OCI-LY1 (cell line): ENCODE data around the gene METTL4.
"Not testable (repeated sequence)": the region's sequence is repeated elsewhere in the genome, so short reads cannot be mapped to it uniquely, and the experiment has no call there.

Source experiments
- H2AFZ ChIP-seq: fragments of 200-600 bp; sonication (generic), shearing (Covaris generic); 2 replicates; pipeline ENCODE4 v1.6.0; 2014; ENCODE audit warnings: antibody characterized with exemption, mild to moderate bottlenecking, low read length
- H3F3A ChIP-seq: fragments of 200-600 bp; sonication (generic), shearing (Covaris generic); 2 replicates; pipeline ENCODE4 v1.6.0; 2014; ENCODE audit warnings: mild to moderate bottlenecking, antibody characterized with exemption, low read length, moderate library complexity; ENCODE audit not compliant: insufficient read depth
- H3K27ac ChIP-seq: fragments of 200-600 bp; sonication (generic); 2 replicates; pipeline ENCODE4 v1.5.1; 2014; ENCODE audit warnings: low read length, mixed run types, mild to moderate bottlenecking, low read depth; ENCODE audit not compliant: poor library complexity, severe bottlenecking
- H3K27me3 ChIP-seq: fragments of 200-600 bp; sonication (generic); 2 replicates; pipeline ENCODE4 v1.6.0; 2014; ENCODE audit warnings: antibody characterized with exemption, mild to moderate bottlenecking, low read length, moderate library complexity; ENCODE audit not compliant: insufficient read depth
- H3K36me3 ChIP-seq: fragments of 200-600 bp; sonication (generic); 2 replicates; pipeline ENCODE4 v1.6.1; 2014; ENCODE audit warnings: mild to moderate bottlenecking, antibody characterized with exemption, low read length, moderate library complexity, mixed read lengths; ENCODE audit not compliant: insufficient read depth
- H3K4me1 ChIP-seq: fragments of 200-600 bp; sonication (generic); 2 replicates; pipeline ENCODE4 v1.5.1; 2014; ENCODE audit warnings: mild to moderate bottlenecking, low read length, moderate library complexity; ENCODE audit not compliant: insufficient read depth, severe bottlenecking
- H3K4me2 ChIP-seq: fragments of 200-600 bp; sonication (generic), shearing (Covaris generic); 2 replicates; pipeline ENCODE4 v1.6.1; 2014; ENCODE audit warnings: low read length
- H3K4me3 ChIP-seq: fragments of 200-600 bp; sonication (generic); 2 replicates; pipeline ENCODE4 v1.5.1; 2014; ENCODE audit warnings: low read length, low read depth, mild to moderate bottlenecking, mixed read lengths; ENCODE audit not compliant: poor library complexity, severe bottlenecking
- H3K79me2 ChIP-seq: fragments of 200-600 bp; shearing (Covaris generic); 2 replicates; pipeline ENCODE4 v1.6.1; 2016; ENCODE audit warnings: mixed run types, low read length, mixed read lengths; ENCODE audit not compliant: insufficient read depth
- H3K9ac ChIP-seq: fragments of 200-600 bp; sonication (generic), shearing (Covaris generic); 2 replicates; pipeline ENCODE4 v1.6.1; 2014; ENCODE audit warnings: mild to moderate bottlenecking, low read length, mixed read lengths
- H3K9me2 ChIP-seq: fragments of 200-600 bp; sonication (generic), shearing (Covaris generic); 2 replicates; pipeline ENCODE4 v1.6.1; 2014; ENCODE audit warnings: low read depth, mild to moderate bottlenecking, low read length, mixed read lengths
- H3K9me3 ChIP-seq: fragments of 200-600 bp; shearing (Covaris generic); 2 replicates; pipeline ENCODE4 v1.6.1; 2014; ENCODE audit warnings: low read length, mixed read lengths
- H4K20me1 ChIP-seq: fragments of 200-600 bp; sonication (generic), shearing (Covaris generic); 2 replicates; pipeline ENCODE4 v1.6.0; 2016; ENCODE audit warnings: mild to moderate bottlenecking, low read length; ENCODE audit not compliant: insufficient read depth
- CTCF ChIP-seq: fragments of 200-600 bp; sonication (generic), shearing (Covaris generic); IDR thresholded peaks from 2 replicates; pipeline ENCODE4 v1.5.1; 2017; ENCODE audit warnings: mild to moderate bottlenecking, antibody characterized with exemption, low read length, moderate library complexity, mixed read lengths
- EZH2 ChIP-seq: fragments of 200-600 bp; sonication (generic), shearing (Covaris generic); IDR thresholded peaks from 2 replicates; pipeline ENCODE4 v1.8.0; 2017; ENCODE audit warnings: borderline replicate concordance, mixed run types, mild to moderate bottlenecking, antibody characterized with exemption, low read length, moderate library complexity, mixed read lengths

METTL4 gene

GRCh38 chr18:2541925-2542563 lies 29.3 kb downstream of the METTL4 start:
- H3K27me3 ChIP-seq, H3K9me3 ChIP-seq, H3K27ac ChIP-seq, H2AFZ ChIP-seq, H3F3A ChIP-seq, H3K4me2 ChIP-seq, H3K36me3 ChIP-seq, H4K20me1 ChIP-seq, H3K4me3 ChIP-seq, H3K9me2 ChIP-seq, H3K9ac ChIP-seq, H3K79me2 ChIP-seq: not testable (repeated sequence)
- peak; percentile 31; the same call in 1 of the 2 replicates for TF ChIP-seq CTCF
- H3K4me1 ChIP-seq = peaks cover 46% of the 10 kb centered on the region

GRCh38 chr18:2540575-2540974 lies 30.7 kb downstream of the METTL4 start:
- Histone ChIP-seq H3K4me2 (peak overlapping the region; percentile 2; the same call in 1 of the 2 replicates), H4K20me1 (no peaks in the 10 kb centered on the region), H2AFZ (no peak overlapping the region), H3K79me2 (no peaks in the 10 kb centered on the region), H3K27ac (peak overlapping the region; percentile 46), H3K4me1 (peaks cover 61% of the 10 kb centered on the region), H3K9me3 (no peaks in the 10 kb centered on the region), H3K4me3 (no peak overlapping the region), H3K27me3 (no peaks in the 10 kb centered on the region), H3F3A (no peaks in the 10 kb centered on the region), H3K9ac (0 out of 2 replicates have a peak overlapping the region, but pooled peaks have one; percentile 18), H3K9me2 (no peaks in the 10 kb centered on the region), H3K36me3 (no peaks in the 10 kb centered on the region)
- TF ChIP-seq CTCF = no peak
- TF ChIP-seq EZH2 = no peak

- Histone ChIP-seq H3K9ac (no peak overlapping the region), H3K36me3 (no peaks in the 10 kb centered on the region), H3K79me2 (no peaks in the 10 kb centered on the region), H3K27me3 (no peaks in the 10 kb centered on the region), H3K4me1 (peaks cover 78% of the 10 kb centered on the region), H3K9me2 (no peaks in the 10 kb centered on the region), H3K9me3 (no peaks in the 10 kb centered on the region), H3K27ac (peak overlapping the region; percentile 66), H2AFZ (no peak overlapping the region), H3F3A (no peaks in the 10 kb centered on the region), H4K20me1 (no peaks in the 10 kb centered on the region), H3K4me2 (no peak overlapping the region), H3K4me3 (no peak overlapping the region)
- no peak for TF ChIP-seq CTCF
- no peak for TF ChIP-seq EZH2
Observed at GRCh38 chr18:2538844-2539243, 32.5 kb downstream of the METTL4 start.
